Measurements from ENCODE around the gene WDR59.

The WDR59 gene

GRCh38 chr16:74954763-74955162 is 30.2 kb downstream of the WDR59 start:
- TF ChIP-seq POLR2A (IDR thresholded peaks at IDR 0.05; ENCODE audit: low read length): no peak
- no peak for TF ChIP-seq GATA1 (IDR thresholded peaks at IDR 0.05; ENCODE audit: low read depth, low read length)
- no peak for DNase-seq

- TF ChIP-seq POLR2A (IDR thresholded peaks at IDR 0.05; ENCODE audit: low read length) (no peak), GATA1 (IDR thresholded peaks at IDR 0.05; ENCODE audit: low read depth, low read length) (no peak)
- DNase-seq: no peak
Measured at GRCh38 chr16:74951681-74952080, 33.2 kb downstream of the WDR59 start.

DNA sequence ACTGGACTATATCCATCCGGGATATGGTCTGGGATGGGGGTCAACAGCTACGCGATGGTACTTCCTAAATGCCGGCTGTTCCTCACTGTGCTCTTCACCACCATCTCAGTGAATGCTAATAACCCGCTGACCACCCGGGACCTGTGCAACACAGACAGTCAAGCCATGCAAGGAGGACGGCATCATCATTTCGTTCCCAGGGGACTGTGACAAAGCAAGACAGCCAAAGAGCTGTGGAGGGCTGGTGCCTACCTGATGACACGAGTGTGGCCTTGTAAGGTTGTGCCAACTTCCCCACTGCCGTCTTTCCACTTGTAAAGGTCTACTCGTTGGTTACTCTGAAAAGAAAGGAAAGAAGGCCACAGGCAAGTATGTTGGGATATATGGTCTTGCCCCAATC is 33.7 kb downstream of the WDR59 start:
- TF ChIP-seq POLR2A (IDR thresholded peaks at IDR 0.05; ENCODE audit: low read length) (no peak), GATA1 (IDR thresholded peaks at IDR 0.05; ENCODE audit: low read depth, low read length) (no peak)
- DNase-seq: no peak

- DNase-seq: no peak
- TF ChIP-seq POLR2A (IDR thresholded peaks at IDR 0.05; ENCODE audit: low read length): no peak
- no peak for TF ChIP-seq GATA1 (IDR thresholded peaks at IDR 0.05; ENCODE audit: low read depth, low read length)
Measured at GRCh38 chr16:74950511-74950910, 34.4 kb downstream of the WDR59 start.

- DNase-seq: no peak
- no peak for TF ChIP-seq GATA1 (IDR thresholded peaks at IDR 0.05; ENCODE audit: low read depth, low read length)
- TF ChIP-seq POLR2A (IDR thresholded peaks at IDR 0.05; ENCODE audit: low read length): no peak
Measured at GRCh38 chr16:74949309-74949708, 35.6 kb downstream of the WDR59 start.

GRCh38 chr16:74944466-74944865 is 40.5 kb downstream of the WDR59 start:
- TF ChIP-seq GATA1 (IDR thresholded peaks at IDR 0.05; ENCODE audit: low read depth, low read length): no peak
- TF ChIP-seq POLR2A (IDR thresholded peaks at IDR 0.05; ENCODE audit: low read length): no peak
- no peak for DNase-seq

DNA sequence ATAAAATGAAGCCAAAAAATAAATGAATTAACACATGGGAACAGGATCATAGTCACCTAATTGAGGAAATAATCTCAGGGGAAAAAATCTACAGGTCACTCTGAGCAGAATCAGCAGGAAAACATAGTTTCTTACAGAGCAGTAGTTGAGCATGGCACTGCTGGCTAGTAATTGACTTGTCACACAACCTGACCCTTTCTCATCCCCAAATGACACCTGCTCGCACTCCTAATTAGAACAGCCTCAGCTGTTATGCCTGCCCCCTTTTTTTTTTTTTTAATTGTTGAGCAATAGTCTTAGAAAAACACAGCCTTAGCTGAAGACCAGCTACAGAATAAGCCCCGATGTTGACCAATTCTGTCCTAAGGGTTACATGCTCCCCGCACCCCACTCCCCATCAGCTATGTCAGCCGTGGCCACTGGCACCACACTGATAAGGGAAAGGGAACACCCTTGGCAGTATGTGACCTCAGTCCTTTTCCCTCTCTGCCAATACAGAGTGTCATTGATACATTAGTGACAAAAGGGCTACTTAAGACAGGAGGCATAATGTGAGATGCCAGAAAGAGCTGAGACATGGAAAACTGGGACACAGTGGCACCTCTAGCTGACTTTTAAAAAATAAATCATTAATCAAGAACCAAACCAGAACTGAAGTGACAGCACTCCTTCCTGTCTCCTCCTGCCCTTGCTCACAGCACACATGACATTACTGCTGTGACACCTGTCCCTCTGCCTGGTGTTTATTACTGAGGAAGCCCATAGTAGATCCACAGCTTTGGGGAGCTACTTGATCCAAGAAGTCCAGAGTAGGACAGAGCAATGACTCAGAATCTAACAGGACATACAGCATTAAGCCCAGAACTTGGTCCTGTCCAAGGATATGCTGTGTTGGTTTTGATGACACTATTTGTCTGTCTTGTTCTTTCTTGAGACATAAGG is 41.7 kb downstream of the WDR59 start:
- peak; percentile 89 to 95 for DNase-seq
- TF ChIP-seq POLR2A (IDR thresholded peaks at IDR 0.05; ENCODE audit: low read length) (peak; percentile 67), GATA1 (IDR thresholded peaks at IDR 0.05; ENCODE audit: low read depth, low read length) (peak; percentile 44)

- DNase-seq: peak; percentile 37 to 38
- TF ChIP-seq GATA1 (IDR thresholded peaks at IDR 0.05; ENCODE audit: low read depth, low read length) (no peak), POLR2A (IDR thresholded peaks at IDR 0.05; ENCODE audit: low read length) (no peak)
Measured at GRCh38 chr16:74942566-74942965, 42.4 kb downstream of the WDR59 start.

DNA sequence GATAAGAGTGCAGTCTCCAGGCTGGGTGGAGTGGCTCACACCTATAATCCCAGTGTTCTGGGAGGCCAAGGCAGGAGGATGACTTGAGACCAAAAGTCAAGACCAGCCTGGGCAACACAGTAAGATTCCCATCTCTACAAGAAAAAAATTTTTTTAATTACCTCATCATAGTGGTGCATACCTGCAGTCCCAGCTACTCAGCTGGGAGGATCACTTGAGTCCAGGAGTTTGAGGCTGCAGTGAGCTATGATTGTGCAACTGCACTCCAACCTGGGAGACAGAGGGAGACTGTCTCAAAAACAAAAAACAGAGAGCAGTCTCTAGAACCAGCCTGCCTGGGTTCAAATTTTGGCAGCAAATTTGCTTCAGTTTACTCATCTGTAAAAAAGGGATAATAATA is 45.2 kb downstream of the WDR59 start:
- TF ChIP-seq GATA1 (IDR thresholded peaks at IDR 0.05; ENCODE audit: low read depth, low read length) (no peak), POLR2A (IDR thresholded peaks at IDR 0.05; ENCODE audit: low read length) (no peak)
- DNase-seq: no peak

- peak; percentile 5 to 6 for DNase-seq
- TF ChIP-seq GATA1 (IDR thresholded peaks at IDR 0.05; ENCODE audit: low read depth, low read length) (no peak), POLR2A (IDR thresholded peaks at IDR 0.05; ENCODE audit: low read length) (no peak)
Measured at GRCh38 chr16:74936902-74937560, 47.9 kb downstream of the WDR59 start.

- DNase-seq: no peak
- TF ChIP-seq POLR2A (IDR thresholded peaks at IDR 0.05; ENCODE audit: low read length) (no peak), GATA1 (IDR thresholded peaks at IDR 0.05; ENCODE audit: low read depth, low read length) (no peak)
Measured at GRCh38 chr16:74931445-74931844, 53.5 kb downstream of the WDR59 start.

DNA sequence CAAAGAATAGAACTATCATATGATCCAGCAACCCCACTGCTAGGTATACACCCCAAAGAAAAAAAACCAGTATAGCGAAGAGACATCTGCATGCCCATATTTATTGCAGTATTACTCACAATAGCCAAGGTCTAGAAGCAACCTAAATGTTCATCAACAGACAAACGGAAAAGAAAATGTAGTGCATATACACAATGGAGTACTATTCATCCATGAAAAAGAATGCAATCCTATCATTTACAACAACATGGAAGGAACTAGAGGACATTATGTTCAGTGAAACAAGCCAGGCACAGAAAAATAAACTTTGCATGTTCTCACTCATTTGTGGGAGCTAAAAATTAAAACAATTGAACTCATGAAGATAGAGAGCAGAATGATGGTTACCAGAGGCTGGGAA is 55.3 kb downstream of the WDR59 start:
- no peak for DNase-seq
- no peak for TF ChIP-seq GATA1 (IDR thresholded peaks at IDR 0.05; ENCODE audit: low read depth, low read length)
- TF ChIP-seq POLR2A (IDR thresholded peaks at IDR 0.05; ENCODE audit: low read length): no peak

- no peak for DNase-seq
Measured at GRCh38 chr16:74926805-74927204, 58.1 kb downstream of the WDR59 start.

GRCh38 chr16:74923766-74924460 is 61.0 kb downstream of the WDR59 start:
- TF ChIP-seq POLR2A (IDR thresholded peaks at IDR 0.05; ENCODE audit: low read length) (no peak), GATA1 (IDR thresholded peaks at IDR 0.05; ENCODE audit: low read depth, low read length) (no peak)
- peak in 1 of 2 experiments; percentile 5 for DNase-seq

More at GRCh38 chr16:74926805-74927204, 58.1 kb downstream of the WDR59 start:
- TF ChIP-seq GATA1 (IDR thresholded peaks at IDR 0.05; ENCODE audit: low read depth, low read length): no peak
- no peak for TF ChIP-seq POLR2A (IDR thresholded peaks at IDR 0.05; ENCODE audit: low read length)
